ENCODE data around the gene FAM161B. TPM values are rescaled to one million over a fixed set of nuclear protein-coding genes. Genes with fewer than 3 reads are reported as not detected.
A peak's percentile ranks its signal among the peaks of the same experiment; 100 is the strongest.

The FAM161B gene
- total RNA-seq, 4 donors from 2014 or later = 1.7 to 3.8 (median 3.2) TPM

DNA sequence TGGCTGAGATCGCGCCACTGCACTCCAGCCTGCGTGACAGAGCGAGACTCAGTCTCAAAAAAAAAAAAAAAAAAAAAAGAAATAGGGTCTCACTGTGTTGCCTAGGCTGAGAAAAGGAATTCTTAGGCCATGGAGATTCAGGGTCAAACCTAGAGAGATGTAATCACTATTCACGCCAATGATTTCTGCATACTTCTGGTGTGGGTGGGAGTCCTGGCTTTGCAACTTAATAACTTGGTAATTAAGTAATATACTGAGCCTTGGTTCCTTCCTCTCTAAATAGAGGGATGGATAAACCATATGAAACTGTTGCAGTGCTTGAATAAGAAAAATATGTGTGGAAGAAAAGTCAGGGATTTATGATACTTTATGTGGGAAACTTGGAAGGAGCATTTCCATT, 60.5 kb downstream of the FAM161B start:
- intact Hi-C loops (cut with DNase I; ENCODE audit: low total_unique reads) = no loop called here
- TF ChIP-seq, protein P1, sequence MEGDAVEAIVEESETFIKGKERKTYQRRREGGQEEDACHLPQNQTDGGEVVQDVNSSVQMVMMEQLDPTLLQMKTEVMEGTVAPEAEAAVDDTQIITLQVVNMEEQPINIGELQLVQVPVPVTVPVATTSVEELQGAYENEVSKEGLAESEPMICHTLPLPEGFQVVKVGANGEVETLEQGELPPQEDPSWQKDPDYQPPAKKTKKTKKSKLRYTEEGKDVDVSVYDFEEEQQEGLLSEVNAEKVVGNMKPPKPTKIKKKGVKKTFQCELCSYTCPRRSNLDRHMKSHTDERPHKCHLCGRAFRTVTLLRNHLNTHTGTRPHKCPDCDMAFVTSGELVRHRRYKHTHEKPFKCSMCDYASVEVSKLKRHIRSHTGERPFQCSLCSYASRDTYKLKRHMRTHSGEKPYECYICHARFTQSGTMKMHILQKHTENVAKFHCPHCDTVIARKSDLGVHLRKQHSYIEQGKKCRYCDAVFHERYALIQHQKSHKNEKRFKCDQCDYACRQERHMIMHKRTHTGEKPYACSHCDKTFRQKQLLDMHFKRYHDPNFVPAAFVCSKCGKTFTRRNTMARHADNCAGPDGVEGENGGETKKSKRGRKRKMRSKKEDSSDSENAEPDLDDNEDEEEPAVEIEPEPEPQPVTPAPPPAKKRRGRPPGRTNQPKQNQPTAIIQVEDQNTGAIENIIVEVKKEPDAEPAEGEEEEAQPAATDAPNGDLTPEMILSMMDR (IDR thresholded peaks at IDR 0.05) = no peak
- no peak for TF ChIP-seq POLR2A (IDR thresholded peaks at IDR 0.05)
- no peak for DNase-seq (ENCODE audit: low spot score in 2 of 2)
- H3K4me3 ChIP-seq (ENCODE audit: low read depth, poor library complexity, severe bottlenecking) = no peak overlapping the region
- WGBS, 2 donors = 66 to 80% methylated on average over 5 of the region's 5 CpGs

DNA sequence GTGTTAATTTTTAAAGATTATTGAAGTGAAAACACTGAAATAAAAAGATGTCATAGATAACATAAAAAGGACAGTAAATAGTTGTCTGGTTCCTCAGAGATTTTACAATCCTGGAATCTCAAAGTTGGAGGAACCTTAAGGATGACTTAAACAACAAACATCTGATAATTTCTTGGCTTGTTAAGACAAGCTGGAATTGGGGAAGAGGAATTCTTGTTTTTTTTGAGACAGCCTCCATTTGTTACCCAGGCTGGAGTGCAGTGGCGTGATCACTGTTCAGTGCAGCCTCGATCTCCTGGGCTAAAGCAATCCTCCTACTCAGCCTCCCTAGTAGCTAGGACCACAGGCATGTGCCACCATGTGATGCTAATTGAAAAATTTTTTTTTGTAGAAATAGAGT, 60.9 kb downstream of the FAM161B start:
- no peak overlapping the region for H3K4me3 ChIP-seq (ENCODE audit: low read depth, poor library complexity, severe bottlenecking)
- TF ChIP-seq, protein P1 (IDR thresholded peaks at IDR 0.05) = no peak
- TF ChIP-seq POLR2A (IDR thresholded peaks at IDR 0.05) = no peak
- DNase-seq (ENCODE audit: low spot score in 2 of 2) = no peak
- intact Hi-C loops (cut with DNase I; ENCODE audit: low total_unique reads) = no loop called here
- WGBS, 2 donors = 46 to 54% methylated on average over 2 of the region's 2 CpGs

DNA sequence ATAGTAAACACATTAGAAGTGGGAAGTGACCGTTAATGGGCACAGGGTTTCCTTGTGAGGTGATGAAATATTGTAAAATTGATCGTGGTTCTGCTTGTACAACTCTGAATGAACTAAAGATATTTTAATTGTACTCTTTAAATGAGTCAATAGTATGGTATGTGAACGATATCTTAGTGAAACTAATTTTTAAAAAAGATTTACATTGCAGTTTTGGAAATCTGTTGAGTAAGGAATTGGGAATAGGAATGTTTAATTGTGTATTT, 61.5 kb downstream of the FAM161B start:
- intact Hi-C loops (cut with DNase I; ENCODE audit: low total_unique reads) = no loop called here
- no peak for DNase-seq (ENCODE audit: low spot score in 2 of 2)
- 14 to 17% methylated on average over 3 of the region's 3 CpGs for WGBS, 2 donors
- no peak overlapping the region for H3K4me3 ChIP-seq (ENCODE audit: low read depth, poor library complexity, severe bottlenecking)
- TF ChIP-seq POLR2A (IDR thresholded peaks at IDR 0.05) = no peak
- TF ChIP-seq, protein P1 (IDR thresholded peaks at IDR 0.05) = no peak

DNA sequence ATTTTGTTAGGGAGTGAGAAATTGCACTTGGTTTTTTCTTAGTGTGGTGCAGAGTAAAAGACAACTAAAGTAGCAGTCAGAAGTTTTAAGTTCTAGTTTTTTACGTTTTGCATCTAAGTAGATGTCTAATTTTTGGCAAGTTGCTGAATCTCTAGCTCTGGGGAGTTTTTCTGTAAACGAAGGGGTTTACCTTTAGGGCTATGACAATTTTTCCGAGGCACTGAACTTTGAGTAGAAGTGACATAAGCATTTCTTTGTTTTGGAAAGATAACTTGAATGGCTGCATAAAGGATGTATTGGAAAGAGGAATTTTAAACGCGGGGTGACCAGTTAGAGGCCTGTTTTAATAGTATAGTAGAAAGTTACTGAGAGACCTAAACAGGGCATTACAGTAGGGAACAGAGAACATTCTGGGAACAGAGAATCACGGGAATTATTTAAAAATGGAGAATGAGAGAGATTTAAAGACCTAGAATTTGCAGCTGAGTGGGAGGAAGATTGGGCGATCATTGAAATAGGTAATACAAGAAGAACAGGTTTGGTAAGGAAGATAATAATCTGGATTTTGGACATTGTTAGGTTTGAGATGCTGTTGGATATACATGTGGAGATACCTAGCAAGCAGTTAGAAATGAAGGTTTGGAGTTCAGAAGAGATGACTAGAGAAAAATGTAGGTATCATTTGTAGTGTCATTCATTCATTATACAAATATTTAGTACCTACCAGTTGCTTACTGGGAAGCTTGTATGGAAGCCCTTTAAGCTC, 62.0 kb downstream of the FAM161B start:
- DNase-seq (ENCODE audit: low spot score in 2 of 2) = no peak
- intact Hi-C loops (cut with DNase I; ENCODE audit: low total_unique reads) = no loop called here
- peak overlapping the region; percentile 90 for H3K4me3 ChIP-seq (ENCODE audit: low read depth, poor library complexity, severe bottlenecking)
- 11 to 15% methylated on average over 7 of the region's 7 CpGs for WGBS, 2 donors
- no peak for TF ChIP-seq POLR2A (IDR thresholded peaks at IDR 0.05)
- TF ChIP-seq, protein P1 (IDR thresholded peaks at IDR 0.05) = no peak

DNA sequence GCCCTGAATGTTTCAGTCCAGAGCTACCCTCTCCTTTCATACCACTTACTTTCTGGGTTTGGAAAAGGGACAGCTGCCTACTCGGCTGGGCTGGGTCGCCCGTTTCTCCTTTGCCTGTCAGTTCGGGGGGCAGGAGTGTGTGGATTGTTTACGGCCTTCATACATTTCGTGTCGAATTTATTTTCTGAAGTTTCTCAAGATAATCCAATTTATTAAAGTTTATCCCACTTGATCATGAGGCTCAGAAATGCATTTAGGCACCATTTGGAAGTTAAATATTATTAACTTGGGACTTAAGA, 62.6 kb downstream of the FAM161B start:
- DNase-seq (ENCODE audit: low spot score in 2 of 2) = no peak
- peak overlapping the region; percentile 90 for H3K4me3 ChIP-seq (ENCODE audit: low read depth, poor library complexity, severe bottlenecking)
- intact Hi-C loops (cut with DNase I; ENCODE audit: low total_unique reads) = no loop called here
- no peak for TF ChIP-seq POLR2A (IDR thresholded peaks at IDR 0.05)
- TF ChIP-seq, protein P1 (IDR thresholded peaks at IDR 0.05) = no peak
- 0 to 1% methylated on average over 7 of the region's 7 CpGs for WGBS, 2 donors
